HepG2 (cell line): Measurements from ENCODE around the gene DCDC2. TPM values are rescaled to one million over a fixed set of nuclear protein-coding genes. Genes with fewer than 3 reads are reported as not detected.

Experiments
- ATAC-seq: fragments of 200-7000 bp; cut with Tn5 transposase; 3 replicates; pipeline ENCODE4 v1.9.1; 2020; ENCODE audit warnings: mild to moderate bottlenecking, moderate library complexity
- BruUV-seq: library from RNA; stranded (reverse); fragments of 400-500 nt; replicated peaks from 2 replicates; lab custom pipeline; 2021; lab: Mats Ljungman, UMichigan
- CTCF ChIA-PET: fragments of 300-600 bp; formaldehyde crosslinking; extraction: SDS; loops from one replicate; lab custom pipeline; 2021; ENCODE audit warnings: low total read pairs, inconsistent platforms, low intra/inter-chr PET ratio; lab: Yijun Ruan, JAX
- POLR2A ChIA-PET: fragments of 350-600 bp; sonication (Branson Sonifier 250); formaldehyde crosslinking; loops from one replicate; lab custom pipeline; 2020; ENCODE audit warnings: antibody characterized with exemption, inconsistent platforms; lab: Yijun Ruan, JAX
- DNase-seq: peaks from one replicate; pipeline ENCODE4 v3.0.0-alpha.2; 2015; ENCODE audit warnings: low spot score
- FAIRE-seq: peaks from 3 replicates; lab custom pipeline; 2011; peaks lifted over from hg19 to GRCh38; lab: Jason Lieb, UNC
- H2AFZ ChIP-seq: one replicate; pipeline ENCODE4 v1.6.1; 2011; ENCODE audit warnings: low read length, inconsistent platforms
- H3K27ac ChIP-seq: fragments of 300-600 bp; 3 replicates; pipeline ENCODE4 v1.8.0; 2011; ENCODE audit warnings: mixed run types, mild to moderate bottlenecking, mixed read lengths, low read length, inconsistent platforms; ENCODE audit not compliant: insufficient read depth; ENCODE audit errors: extremely low read length
- H3K27me3 ChIP-seq, 2 experiments: fragments of 200-600 bp in 1 of 2; 2 replicates in 1 of 2; 3 replicates in 1 of 2; pipeline versions ENCODE4 v1.6.0 to v1.8.0; 2011; ENCODE audit warnings: low read length in 2 of 2, mild to moderate bottlenecking in 2 of 2, moderate library complexity in 2 of 2, inconsistent platforms in 1 of 2; ENCODE audit not compliant: insufficient read depth in 2 of 2, control insufficient read depth in 1 of 2
- H3K36me3 ChIP-seq, 2 experiments: fragments of 200-600 bp in 1 of 2; replicated peaks in 1 of 2; 2 replicates in 1 of 2; 3 replicates in 1 of 2; pipeline versions ENCODE4 v1.5.1 to v1.8.0; 2011; ENCODE audit warnings: low read length in 2 of 2, inconsistent platforms in 1 of 2; ENCODE audit not compliant: insufficient read depth in 2 of 2, control insufficient read depth in 1 of 2
- H3K4me1 ChIP-seq: 2 replicates; pipeline ENCODE4 v1.5.1; 2012; ENCODE audit warnings: low read length, inconsistent platforms; ENCODE audit not compliant: insufficient read depth
- H3K4me2 ChIP-seq: 2 replicates; pipeline ENCODE4 v1.6.0; 2011; ENCODE audit warnings: low read depth, low read length, inconsistent platforms
- H3K4me3 ChIP-seq, 3 experiments: fragments of 200-600 bp in 1 of 3; sonication (generic), shearing (Covaris generic) in 1 of 3; replicated peaks in 1 of 3; 2 replicates each; pipeline ENCODE4 v1.5.1; 2011 to 2016; ENCODE audit warnings: low read length in 3 of 3, inconsistent platforms in 2 of 3, low read depth in 2 of 3, mild to moderate bottlenecking in 2 of 3, control low read depth in 1 of 3, mixed read lengths in 1 of 3; ENCODE audit not compliant: insufficient read depth in 1 of 3
- H3K79me2 ChIP-seq: one replicate; pipeline ENCODE4 v1.6.1; 2011; ENCODE audit warnings: low read length, inconsistent platforms; ENCODE audit not compliant: insufficient read depth
- H3K9ac ChIP-seq: 2 replicates; pipeline ENCODE4 v1.6.0; 2011; ENCODE audit warnings: mild to moderate bottlenecking, low read depth, low read length, inconsistent platforms; ENCODE audit not compliant: insufficient read depth
- H3K9me3 ChIP-seq: 2 replicates; pipeline ENCODE4 v1.5.1; 2012; ENCODE audit warnings: mild to moderate bottlenecking, low read length
- H4K20me1 ChIP-seq: 2 replicates; pipeline ENCODE4 v1.6.0; 2011; ENCODE audit warnings: inconsistent platforms, mild to moderate bottlenecking, low read length, moderate library complexity; ENCODE audit not compliant: insufficient read depth
- CEBPB ChIP-seq: IDR thresholded peaks from 2 replicates; pipeline ENCODE4 v1.6.1; 2011; ENCODE audit warnings: low read depth, low read length, improper control_type of control experiment, borderline replicate concordance
- CREM ChIP-seq, 2 experiments: sonication (generic) in 1 of 2; formaldehyde crosslinking in 1 of 2; IDR thresholded peaks; 2 replicates each; pipeline versions ENCODE4 v1.4.0 to v1.6.1; 2016 to 2020; ENCODE audit warnings: antibody characterized with exemption in 1 of 2, mild to moderate bottlenecking in 1 of 2, missing genetic modification reagents in 1 of 2
- CSRNP1 ChIP-seq: sonication (generic); formaldehyde crosslinking; IDR thresholded peaks from 2 replicates; pipeline ENCODE4 v1.8.1; 2023; ENCODE audit warnings: mild to moderate bottlenecking, missing genetic modification reagents
- IKZF4 ChIP-seq: sonication (generic); formaldehyde crosslinking; IDR thresholded peaks from 2 replicates; pipeline ENCODE4 v1.5.1; 2020; ENCODE audit warnings: borderline replicate concordance, mild to moderate bottlenecking, low read depth, missing genetic modification reagents; ENCODE audit errors: not compliant biosample characterization
- MLLT10 ChIP-seq: sonication (generic); formaldehyde crosslinking; IDR thresholded peaks from 2 replicates; pipeline ENCODE4 v1.4.0; 2020; ENCODE audit warnings: missing genetic modification reagents
- ZNF530 ChIP-seq: sonication (generic); formaldehyde crosslinking; IDR thresholded peaks from 2 replicates; pipeline ENCODE4 v1.5.0; 2020; ENCODE audit warnings: low read depth, mild to moderate bottlenecking, missing genetic modification reagents
- WGBS: methylation state at CpG from one replicate; pipeline ENCODE4 v1.1.6; 2017; ENCODE audit warnings: low lambda C conversion rate; 5-methylcytosine and 5-hydroxymethylcytosine counted together
- in situ Hi-C: cut with HindIII; loops from 2 replicates; pipeline ENCODE4 v1.10.0; 2017; ENCODE audit warnings: low pct_unique_long_range_greater_than_20kb; ENCODE audit not compliant: extremely low pct_ligation_motif_present
- intact Hi-C: fragments of 100-400 bp; cut with micrococcal nuclease; formaldehyde crosslinking; loops from one replicate; pipeline ENCODE4 v1.10.0; 2022; ENCODE audit not compliant: unreplicated experiment
- polyA plus RNA-seq, 8 experiments: library from polyadenylated mRNA; depleted of rRNA in 3 of 8; stranded (reverse) in 7 of 8; unstranded in 1 of 8; fragments of >200 nt; fragmentation: Illumina TruSeq in 4 of 8; extraction: Trizol in 4 of 8; gene quantifications; 2 replicates each; pipeline versions ENCODE4 v1.2.1 to v1.2.3, GENCODE V29; 2011 to 2016; ENCODE audit warnings: low read depth in 4 of 8, missing spikeins in 1 of 8, mixed read lengths in 1 of 8; ENCODE audit not compliant: insufficient read depth in 1 of 8
- total RNA-seq, 5 experiments: library from RNA; depleted of rRNA; stranded (reverse); fragments of >200 nt; fragmentation: Illumina TruSeq; extraction: Trizol; gene quantifications; 2 replicates each; pipeline ENCODE4 v1.2.3, GENCODE V29; 2016; ENCODE audit warnings: low read depth in 1 of 5

The DCDC2 gene
- total and polyA plus RNA-seq, 2 of the 13 experiments (the other 11 are each of a cell fraction or from before 2014, with no cell fraction given), result 9.0 to 36.2 TPM

DNA sequence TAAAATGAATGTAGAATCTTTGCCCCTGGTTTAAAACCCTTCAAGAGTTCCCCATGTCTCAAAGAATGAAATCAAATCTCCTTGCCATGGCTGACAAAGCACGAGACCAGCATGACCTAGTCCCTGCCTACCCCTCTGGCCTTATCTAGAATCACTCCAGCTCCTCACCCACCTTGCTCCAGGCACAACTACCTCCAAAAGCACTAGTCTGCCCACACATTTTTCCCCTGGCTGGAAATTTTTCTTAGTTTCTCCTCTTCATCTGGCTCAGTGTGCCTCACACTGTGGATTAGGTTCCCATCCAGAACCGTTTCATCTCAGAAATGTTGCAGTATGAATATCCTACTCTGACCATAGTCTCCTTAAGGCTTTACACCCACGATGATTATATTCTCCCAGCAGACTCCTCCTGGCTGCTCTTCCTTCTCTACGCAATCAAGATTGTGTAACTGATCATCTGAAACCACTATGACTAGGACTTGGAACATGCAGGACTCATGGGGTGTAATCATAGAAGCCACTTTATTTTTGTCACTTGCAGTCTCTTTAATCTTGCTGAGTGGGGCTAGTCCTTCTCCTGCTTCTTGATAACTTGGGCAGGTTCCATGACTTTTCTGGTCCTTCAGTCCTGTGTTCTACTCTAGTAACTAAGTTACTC, 37.0 kb upstream of the DCDC2 start:
- Histone ChIP-seq H4K20me1 (no peaks in the 10 kb centered on the region), H3K4me2 (no peak overlapping the region), H3K27me3 (no peaks in the 10 kb centered on the region), H3K9me3 (peaks cover 12% of the 10 kb centered on the region), H3K79me2 (no peaks in the 10 kb centered on the region), H2AFZ (no peak overlapping the region), H3K27ac (no peak overlapping the region), H3K4me1 (peaks cover 21% of the 10 kb centered on the region), H3K36me3 (no peaks in the 10 kb centered on the region), H3K4me3 (no peak overlapping the region), H3K9ac (no peak overlapping the region)
- WGBS, result 60% methylated on average over 4 of the region's 4 CpGs
- POLR2A ChIA-PET, result no interaction called here
- ATAC-seq (no peak), DNase-seq (no peak), FAIRE-seq (no peak)
- CTCF ChIA-PET, result no interaction called here
- TF ChIP-seq CSRNP1 (no peak), MLLT10 (CRISPR knock-in tag) (no peak), CEBPB (peak; percentile 20; the same call in 1 of the 2 replicates)
- intact Hi-C loops (no loop called here), in situ Hi-C loops (loop anchor here (10.0 kb wide), 1 partner anchor 330 kb away; no protein-coding TSS in a partner anchor)
- BruUV-seq, result no TSS peak

GRCh38 chr6:24394061-24394779, 36.4 kb upstream of the DCDC2 start:
- Histone ChIP-seq H3K4me2 (no peak overlapping the region), H3K27me3 (no peaks in the 10 kb centered on the region), H3K79me2 (no peaks in the 10 kb centered on the region), H3K36me3 (no peaks in the 10 kb centered on the region), H2AFZ (no peak overlapping the region), H3K9me3 (peaks cover 12% of the 10 kb centered on the region), H3K4me3 (no peak overlapping the region), H3K4me1 (peaks cover 21% of the 10 kb centered on the region), H3K27ac (no peak overlapping the region), H4K20me1 (no peaks in the 10 kb centered on the region), H3K9ac (no peak overlapping the region)
- ChIA-PET POLR2A (no interaction called here), CTCF (no interaction called here)
- in situ Hi-C loops, result loop anchor here (10.0 kb wide), 1 partner anchor 329 kb away; no protein-coding TSS in a partner anchor
- TF ChIP-seq ZNF530 (CRISPR knock-in tag), result no peak
- TF ChIP-seq CREM (IDR thresholded peaks at IDR 0.05), result no peak
- no peak for TF ChIP-seq CREM (CRISPR knock-in tag; IDR thresholded peaks at IDR 0.05)
- TF ChIP-seq IKZF4 (CRISPR knock-in tag), result no peak
- ATAC-seq (no peak), FAIRE-seq (no peak), DNase-seq (no peak)
- no TSS peak for BruUV-seq
- intact Hi-C loops, result no loop called here
- WGBS, result 75% methylated on average over 2 of the region's 2 CpGs
